Heart left ventricle (tissue), 13 donors: Measurements from ENCODE around the gene PAX6.

ENCODE experiments used
- POLR2A ChIP-seq, 2 donors: fragments of 450-650 bp; IDR thresholded peaks; one replicate each; pipeline ENCODE4 v1.6.1; 2017; ENCODE audit warnings: antibody characterized with exemption in 2 of 2, mild to moderate bottlenecking in 2 of 2, moderate library complexity in 2 of 2
- TF ChIP-seq, protein P1 (sequence below), 12 donors: fragments of 200-600 bp; sonication (generic) in 4 of 12; IDR thresholded peaks; one replicate each; pipeline versions ENCODE4 v1.5.0 to v1.8.0; 2018 to 2022; ENCODE audit warnings: antibody characterized with exemption in 12 of 12, mild to moderate bottlenecking in 5 of 12
- donor health status: ischemic (EF 13 %, LVEDD 7.1; RV severe dilation, severe dysfunction).
- donor health status: DM: no; HTN: yes; CAD: no.
- donor health status: DM: no; HTN: no; CAD: no.
- donor health status: ischemic (EF 25% LVEDD 6.9; RV normal size, moderate dysfunction).
- donor health status: ischemic (EF 25% LVEDD 5.7; RV mildly dilated, moderate dysfunction).
- donor health status: ischemic (EF 35%, LVEDD 5.7; RV mildly dilated, moderate dysfunction).
- donor health status: nonischemic (EF 11% LVEDD 7.7; RV severe dilation, severe dysfunction).
- donor health status: DM: yes; HTN: yes; CAD: no.
- donor health status: PGD.
- donor health status: ischemic (EF 29% LVEDD 5.4; RV normal size, mild dysfunction).
- donor health status: nonischemic (EF 23%, LVEDD 6.1; RV moderate dilation, normal function).

DNA sequence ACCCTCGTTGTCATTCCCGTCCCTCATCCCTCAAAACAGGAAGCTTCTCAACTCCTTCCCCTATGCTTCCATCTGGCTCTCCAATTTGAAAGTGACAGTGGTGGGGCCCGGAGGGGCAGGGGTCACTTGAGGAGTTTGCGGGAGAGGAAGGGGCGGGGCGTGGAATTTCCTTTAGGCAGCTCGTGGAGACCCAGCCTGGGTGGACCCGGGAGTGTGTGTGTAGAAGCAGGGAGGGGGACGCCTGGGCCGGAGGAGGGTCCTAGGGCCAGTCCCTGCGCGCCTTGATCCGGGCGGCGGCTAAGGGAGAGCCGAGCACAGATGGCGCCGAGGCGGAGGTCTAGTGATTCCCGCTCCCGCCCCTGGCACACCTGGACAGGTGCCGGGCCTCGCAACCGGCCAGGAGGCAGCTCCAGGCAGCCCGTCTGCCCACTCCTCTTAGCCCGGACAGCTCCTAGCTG, 7.8 kb upstream of the PAX6 start:
- TF ChIP-seq, protein P1, sequence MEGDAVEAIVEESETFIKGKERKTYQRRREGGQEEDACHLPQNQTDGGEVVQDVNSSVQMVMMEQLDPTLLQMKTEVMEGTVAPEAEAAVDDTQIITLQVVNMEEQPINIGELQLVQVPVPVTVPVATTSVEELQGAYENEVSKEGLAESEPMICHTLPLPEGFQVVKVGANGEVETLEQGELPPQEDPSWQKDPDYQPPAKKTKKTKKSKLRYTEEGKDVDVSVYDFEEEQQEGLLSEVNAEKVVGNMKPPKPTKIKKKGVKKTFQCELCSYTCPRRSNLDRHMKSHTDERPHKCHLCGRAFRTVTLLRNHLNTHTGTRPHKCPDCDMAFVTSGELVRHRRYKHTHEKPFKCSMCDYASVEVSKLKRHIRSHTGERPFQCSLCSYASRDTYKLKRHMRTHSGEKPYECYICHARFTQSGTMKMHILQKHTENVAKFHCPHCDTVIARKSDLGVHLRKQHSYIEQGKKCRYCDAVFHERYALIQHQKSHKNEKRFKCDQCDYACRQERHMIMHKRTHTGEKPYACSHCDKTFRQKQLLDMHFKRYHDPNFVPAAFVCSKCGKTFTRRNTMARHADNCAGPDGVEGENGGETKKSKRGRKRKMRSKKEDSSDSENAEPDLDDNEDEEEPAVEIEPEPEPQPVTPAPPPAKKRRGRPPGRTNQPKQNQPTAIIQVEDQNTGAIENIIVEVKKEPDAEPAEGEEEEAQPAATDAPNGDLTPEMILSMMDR (IDR thresholded peaks at IDR 0.05), result no peak
- TF ChIP-seq POLR2A (IDR thresholded peaks at IDR 0.05), result no peak
